PFSK-1 (cell line): Measurements from ENCODE around the gene PGBD5.

Experiments used
- FOXP2 ChIP-seq: optimal IDR thresholded peaks from 2 replicates; pipeline ENCODE3; 2011; ENCODE audit warnings: borderline replicate concordance, control low read depth, inconsistent platforms; ENCODE audit not compliant: insufficient read depth; ENCODE audit errors: extremely low read length, extremely low read depth
- POLR2AphosphoS5 ChIP-seq: IDR thresholded peaks from 2 replicates; pipeline ENCODE4 v1.6.1; 2012; ENCODE audit warnings: low read depth, mild to moderate bottlenecking, control low read depth, low read length, moderate library complexity
- REST ChIP-seq, 2 experiments: IDR thresholded peaks; 2 replicates each; pipeline versions ENCODE4 v1.6.1 to v1.8.0; 2011 to 2012; ENCODE audit warnings: low read depth in 2 of 2, low read length in 2 of 2, control low read depth in 1 of 2, inconsistent platforms in 1 of 2, mild to moderate bottlenecking in 1 of 2, moderate library complexity in 1 of 2; ENCODE audit not compliant: insufficient read depth in 1 of 2
- SIN3A ChIP-seq: IDR thresholded peaks from 2 replicates; pipeline ENCODE4 v1.6.1; 2012; ENCODE audit warnings: mild to moderate bottlenecking, low read length, moderate library complexity, borderline replicate concordance; ENCODE audit not compliant: insufficient read depth
- TAF1 ChIP-seq: IDR thresholded peaks from 2 replicates; pipeline ENCODE4 v1.6.1; 2012; ENCODE audit warnings: low read length, control low read depth, borderline replicate concordance; ENCODE audit not compliant: insufficient read depth

PGBD5 gene

GRCh38 chr1:230430499-230430898 lies 4.4 kb upstream of the PGBD5 start:
- TF ChIP-seq FOXP2 (no peak), REST (IDR thresholded peaks at IDR 0.05; ENCODE audit: insufficient read depth in 1 of 2, low read depth in 2 of 2, low read length in 2 of 2) (no peak), TAF1 (no peak), POLR2AphosphoS5 (no peak), SIN3A (no peak)

GRCh38 chr1:230429067-230429735 lies 3.1 kb upstream of the PGBD5 start:
- no peak for TF ChIP-seq SIN3A
- no peak for TF ChIP-seq POLR2AphosphoS5
- no peak for TF ChIP-seq TAF1
- no peak for TF ChIP-seq REST (IDR thresholded peaks at IDR 0.05; ENCODE audit: insufficient read depth in 1 of 2, low read depth in 2 of 2, low read length in 2 of 2)
- no peak for TF ChIP-seq FOXP2

- TF ChIP-seq SIN3A (no peak), FOXP2 (no peak), TAF1 (no peak), REST (IDR thresholded peaks at IDR 0.05; ENCODE audit: insufficient read depth in 1 of 2, low read depth in 2 of 2, low read length in 2 of 2) (no peak), POLR2AphosphoS5 (no peak)
Measured at GRCh38 chr1:230427981-230428380, 1.8 kb upstream of the PGBD5 start.

- no peak for TF ChIP-seq FOXP2
- TF ChIP-seq TAF1, result no peak
- no peak for TF ChIP-seq REST (IDR thresholded peaks at IDR 0.05; ENCODE audit: insufficient read depth in 1 of 2, low read depth in 2 of 2, low read length in 2 of 2)
- no peak for TF ChIP-seq POLR2AphosphoS5
- TF ChIP-seq SIN3A, result no peak
Measured at GRCh38 chr1:230427094-230427876, 1.2 kb upstream of the PGBD5 start.
